Activated T-cell treated with anti-CD3 and anti-CD28 coated beads for 24 hours (primary cell): ENCODE data around the gene POU1F1.
"Not testable (repeated sequence)": the region's sequence is repeated elsewhere in the genome, so short reads cannot be mapped to it uniquely, and the experiment has no call there.

Experiments
- DNase-seq: peaks from one replicate; pipeline ENCODE4 v3.0.0-alpha.2; 2020; ENCODE audit warnings: low read depth

Gene POU1F1

GRCh38 chr3:87276484-87276883, at the start of gene POU1F1:
Gene POU1F1, minus strand, starts transcription at chr3:87276584. Its CDS starts 122 bp downstream, at chr3:87276462.
- DNase-seq: no peak

GRCh38 chr3:87324609-87325008, 48.2 kb upstream of the POU1F1 start:
- no peak for DNase-seq

GRCh38 chr3:87320756-87321626, 44.6 kb upstream of the POU1F1 start:
- DNase-seq: no peak

GRCh38 chr3:87318617-87319021, 42.2 kb upstream of the POU1F1 start:
- DNase-seq: no peak

- DNase-seq: no peak
These were observed 41.4 kb upstream of the POU1F1 start for GRCh38 chr3:87317779-87318178.

- DNase-seq: no peak
These were observed 37.3 kb upstream of the POU1F1 start for GRCh38 chr3:87313641-87314040.

GRCh38 chr3:87311309-87311708, 34.9 kb upstream of the POU1F1 start:
- no peak for DNase-seq

- no peak for DNase-seq
These were observed 33.2 kb upstream of the POU1F1 start for GRCh38 chr3:87309601-87310000.

GRCh38 chr3:87307805-87308204, 31.4 kb upstream of the POU1F1 start:
- DNase-seq: no peak

- no peak for DNase-seq
These were observed 29.1 kb upstream of the POU1F1 start for GRCh38 chr3:87305517-87305916.

- DNase-seq: not testable (repeated sequence)
These were observed 28.6 kb upstream of the POU1F1 start for GRCh38 chr3:87305031-87305430.

- no peak for DNase-seq
These were observed 21.8 kb upstream of the POU1F1 start for GRCh38 chr3:87298111-87298718.

- DNase-seq: no peak
These were observed 12.1 kb upstream of the POU1F1 start for GRCh38 chr3:87288446-87288845.

GRCh38 chr3:87287011-87287410, 10.6 kb upstream of the POU1F1 start:
- no peak for DNase-seq

GRCh38 chr3:87272718-87273341, 3.6 kb downstream of the POU1F1 start:
- DNase-seq: no peak

GRCh38 chr3:87270908-87271700, 5.3 kb downstream of the POU1F1 start:
- DNase-seq: no peak

GRCh38 chr3:87269723-87270122, 6.7 kb downstream of the POU1F1 start:
- no peak for DNase-seq

- no peak for DNase-seq
These were observed 7.7 kb downstream of the POU1F1 start for GRCh38 chr3:87268646-87269211.

GRCh38 chr3:87267953-87268645, 8.3 kb downstream of the POU1F1 start:
- DNase-seq: no peak

- no peak for DNase-seq
These were observed 14.5 kb downstream of the POU1F1 start for GRCh38 chr3:87261925-87262324.

- peak; percentile 22 for DNase-seq
These were observed 16.1 kb downstream of the POU1F1 start for GRCh38 chr3:87260270-87260669.
